Esophagus mucosa (tissue), 1 donor: ENCODE results near the gene ASB5. TPM values are rescaled to one million over a fixed set of nuclear protein-coding genes. Genes with fewer than 3 reads are reported as not detected.
"Not testable (repeated sequence)": the region's sequence is repeated elsewhere in the genome, so short reads cannot be mapped to it uniquely, and the experiment has no call there.

ENCODE experiments used
- ATAC-seq: fragments of 200-7000 bp; cut with Tn5 transposase; one replicate; pipeline ENCODE4 v1.9.1; 2020
- total RNA-seq: library from RNA; stranded (reverse); gene quantifications from one replicate; pipeline ENCODE4 v1.2.4, GENCODE V29; 2023
- donor health status: DM: yes; HTN: yes; CAD: no.

Gene ASB5
- 0.16 TPM for total RNA-seq

- ATAC-seq: no peak
Observed at GRCh38 chr4:176268963-176269362, at the start of gene ASB5. Gene ASB5, minus strand, starts transcription at chr4:176269222. Its CDS starts 114 bp downstream, at chr4:176269108.

GRCh38 chr4:176313596-176314336 is 44.7 kb upstream of the ASB5 start:
- ATAC-seq: no peak

- ATAC-seq: no peak
Observed at GRCh38 chr4:176309772-176310171, 40.8 kb upstream of the ASB5 start.

GRCh38 chr4:176309046-176309445 is 40.0 kb upstream of the ASB5 start:
- no peak for ATAC-seq

GRCh38 chr4:176308441-176308840 is 39.4 kb upstream of the ASB5 start:
- no peak for ATAC-seq

GRCh38 chr4:176307666-176307930 is 38.6 kb upstream of the ASB5 start:
- ATAC-seq: no peak

- ATAC-seq: no peak
Observed at GRCh38 chr4:176306837-176307665, 38.0 kb upstream of the ASB5 start.

GRCh38 chr4:176303938-176304337 is 34.9 kb upstream of the ASB5 start:
- ATAC-seq: no peak

GRCh38 chr4:176302283-176303275 is 33.6 kb upstream of the ASB5 start:
- no peak for ATAC-seq

- no peak for ATAC-seq
Observed at GRCh38 chr4:176300565-176300964, 31.5 kb upstream of the ASB5 start.

- no peak for ATAC-seq
Observed at GRCh38 chr4:176300036-176300435, 31.0 kb upstream of the ASB5 start.

- no peak for ATAC-seq
Observed at GRCh38 chr4:176298664-176299063, 29.6 kb upstream of the ASB5 start.

GRCh38 chr4:176295907-176296306 is 26.9 kb upstream of the ASB5 start:
- ATAC-seq: not testable (repeated sequence)

GRCh38 chr4:176293660-176294059 is 24.6 kb upstream of the ASB5 start:
- no peak for ATAC-seq

- no peak for ATAC-seq
Observed at GRCh38 chr4:176292920-176293319, 23.9 kb upstream of the ASB5 start.

GRCh38 chr4:176291748-176292147 is 22.7 kb upstream of the ASB5 start:
- no peak for ATAC-seq

GRCh38 chr4:176290520-176290919 is 21.5 kb upstream of the ASB5 start:
- ATAC-seq: no peak

GRCh38 chr4:176289561-176289960 is 20.5 kb upstream of the ASB5 start:
- no peak for ATAC-seq

- ATAC-seq: no peak
Observed at GRCh38 chr4:176288020-176288419, 19.0 kb upstream of the ASB5 start.

GRCh38 chr4:176287546-176287945 is 18.5 kb upstream of the ASB5 start:
- no peak for ATAC-seq

- ATAC-seq: no peak
Observed at GRCh38 chr4:176286728-176287127, 17.7 kb upstream of the ASB5 start.

- ATAC-seq: not testable (repeated sequence)
Observed at GRCh38 chr4:176279560-176279959, 10.5 kb upstream of the ASB5 start.
